Heart left ventricle (tissue), 13 donors: ENCODE data around the gene CD244.

Experiments
- POLR2A ChIP-seq, 2 donors: fragments of 450-650 bp; IDR thresholded peaks; one replicate each; pipeline ENCODE4 v1.6.1; 2017; ENCODE audit warnings: antibody characterized with exemption in 2 of 2, mild to moderate bottlenecking in 2 of 2, moderate library complexity in 2 of 2
- TF ChIP-seq, protein P1 (sequence below), 12 donors: fragments of 200-600 bp; sonication (generic) in 4 of 12; IDR thresholded peaks; one replicate each; pipeline versions ENCODE4 v1.5.0 to v1.8.0; 2018 to 2022; ENCODE audit warnings: antibody characterized with exemption in 12 of 12, mild to moderate bottlenecking in 5 of 12
- donor health status: ischemic (EF 13 %, LVEDD 7.1; RV severe dilation, severe dysfunction).
- donor health status: DM: no; HTN: yes; CAD: no.
- donor health status: DM: no; HTN: no; CAD: no.
- donor health status: ischemic (EF 25% LVEDD 6.9; RV normal size, moderate dysfunction).
- donor health status: ischemic (EF 25% LVEDD 5.7; RV mildly dilated, moderate dysfunction).
- donor health status: ischemic (EF 35%, LVEDD 5.7; RV mildly dilated, moderate dysfunction).
- donor health status: nonischemic (EF 11% LVEDD 7.7; RV severe dilation, severe dysfunction).
- donor health status: DM: yes; HTN: yes; CAD: no.
- donor health status: PGD.
- donor health status: ischemic (EF 29% LVEDD 5.4; RV normal size, mild dysfunction).
- donor health status: nonischemic (EF 23%, LVEDD 6.1; RV moderate dilation, normal function).

DNA sequence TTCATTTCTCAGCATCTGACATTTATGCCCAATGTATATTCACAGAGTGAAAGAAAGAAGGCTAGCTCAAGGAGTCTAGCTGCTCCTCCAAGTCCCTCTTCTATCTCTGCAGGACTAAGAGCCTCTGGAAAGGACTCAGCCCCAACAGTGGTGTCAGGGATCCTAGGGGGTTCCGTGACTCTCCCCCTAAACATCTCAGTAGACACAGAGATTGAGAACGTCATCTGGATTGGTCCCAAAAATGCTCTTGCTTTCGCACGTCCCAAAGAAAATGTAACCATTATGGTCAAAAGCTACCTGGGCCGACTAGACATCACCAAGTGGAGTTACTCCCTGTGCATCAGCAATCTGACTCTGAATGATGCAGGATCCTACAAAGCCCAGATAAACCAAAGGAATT lies 63.0 kb downstream of the CD244 start:
- TF ChIP-seq POLR2A (IDR thresholded peaks at IDR 0.05), result no peak
- TF ChIP-seq, protein P1, sequence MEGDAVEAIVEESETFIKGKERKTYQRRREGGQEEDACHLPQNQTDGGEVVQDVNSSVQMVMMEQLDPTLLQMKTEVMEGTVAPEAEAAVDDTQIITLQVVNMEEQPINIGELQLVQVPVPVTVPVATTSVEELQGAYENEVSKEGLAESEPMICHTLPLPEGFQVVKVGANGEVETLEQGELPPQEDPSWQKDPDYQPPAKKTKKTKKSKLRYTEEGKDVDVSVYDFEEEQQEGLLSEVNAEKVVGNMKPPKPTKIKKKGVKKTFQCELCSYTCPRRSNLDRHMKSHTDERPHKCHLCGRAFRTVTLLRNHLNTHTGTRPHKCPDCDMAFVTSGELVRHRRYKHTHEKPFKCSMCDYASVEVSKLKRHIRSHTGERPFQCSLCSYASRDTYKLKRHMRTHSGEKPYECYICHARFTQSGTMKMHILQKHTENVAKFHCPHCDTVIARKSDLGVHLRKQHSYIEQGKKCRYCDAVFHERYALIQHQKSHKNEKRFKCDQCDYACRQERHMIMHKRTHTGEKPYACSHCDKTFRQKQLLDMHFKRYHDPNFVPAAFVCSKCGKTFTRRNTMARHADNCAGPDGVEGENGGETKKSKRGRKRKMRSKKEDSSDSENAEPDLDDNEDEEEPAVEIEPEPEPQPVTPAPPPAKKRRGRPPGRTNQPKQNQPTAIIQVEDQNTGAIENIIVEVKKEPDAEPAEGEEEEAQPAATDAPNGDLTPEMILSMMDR (IDR thresholded peaks at IDR 0.05), result no peak
